ENCODE results near the gene KIF17.

KIF17 gene

GRCh38 chr1:20717452-20718342 is at the start of gene KIF17:
Gene KIF17, minus strand, starts transcription at chr1:20718007. Its CDS starts 301 bp downstream, at chr1:20717706.
- peak; percentile 77 for DNase-seq

- DNase-seq, result no peak
These were observed 49.5 kb upstream of the KIF17 start for GRCh38 chr1:20767271-20767670.

DNA sequence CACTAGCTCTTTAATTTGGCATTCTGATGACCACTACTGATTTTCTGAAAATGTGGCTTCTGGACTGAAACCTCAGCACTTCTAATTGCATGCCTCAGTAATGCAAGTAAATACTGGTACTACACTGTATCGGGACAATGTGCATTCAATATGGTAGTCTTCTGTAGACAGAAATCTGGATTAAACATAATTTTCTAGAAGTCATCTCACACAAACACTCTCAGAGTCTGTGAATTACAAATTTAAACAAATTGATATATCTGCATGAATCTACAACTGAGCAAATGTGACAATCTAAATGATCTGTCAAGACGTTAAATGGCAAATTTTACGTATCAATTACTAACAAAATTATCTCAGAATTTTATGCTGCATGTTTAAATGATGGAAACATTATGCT is 45.6 kb upstream of the KIF17 start:
- no peak for DNase-seq

DNA sequence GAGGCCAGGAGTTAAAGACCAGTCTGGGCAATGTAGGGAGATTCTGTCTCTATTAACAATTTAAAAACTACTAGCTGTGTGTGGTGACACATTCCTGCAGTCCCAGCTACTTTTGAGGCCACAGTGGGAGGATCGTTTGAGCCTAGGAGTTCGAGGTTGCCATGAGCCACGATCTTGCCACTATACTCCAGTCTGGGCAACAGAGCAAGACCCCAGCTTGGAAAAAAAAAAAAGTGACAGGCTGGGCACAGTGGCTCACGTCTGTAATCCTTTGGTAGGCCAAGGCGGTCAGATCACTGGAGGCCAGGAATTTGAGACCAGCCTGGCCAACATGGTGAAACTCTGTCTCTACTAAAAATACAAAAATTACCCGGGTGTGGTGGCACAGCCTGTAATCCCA is 42.5 kb upstream of the KIF17 start:
- no peak for DNase-seq

- no peak for DNase-seq
These were observed 35.8 kb upstream of the KIF17 start for GRCh38 chr1:20753589-20753988.

- no peak for DNase-seq
These were observed 33.7 kb upstream of the KIF17 start for GRCh38 chr1:20751462-20751990.

GRCh38 chr1:20742671-20743070 is 24.9 kb upstream of the KIF17 start:
- no peak for DNase-seq

DNA sequence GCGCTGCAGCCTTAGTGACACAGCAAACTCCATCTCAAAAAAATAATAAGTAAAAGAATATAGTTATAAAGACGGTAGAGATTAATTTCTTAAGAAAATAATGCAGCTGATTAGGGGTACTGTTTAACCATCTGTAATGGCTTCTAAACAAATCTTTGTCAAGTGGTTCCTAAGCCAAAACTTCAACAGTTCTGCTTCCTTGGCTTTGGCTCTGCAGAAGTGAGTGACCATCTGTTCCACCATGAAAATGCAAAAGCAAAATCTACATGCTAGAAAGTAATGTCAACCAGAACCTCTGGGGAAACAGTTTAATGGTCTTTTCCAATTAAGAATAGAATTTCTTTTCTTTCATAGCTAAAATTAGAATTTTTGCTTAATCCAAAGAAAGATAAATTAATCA is 23.0 kb upstream of the KIF17 start:
- DNase-seq, result no peak

DNA sequence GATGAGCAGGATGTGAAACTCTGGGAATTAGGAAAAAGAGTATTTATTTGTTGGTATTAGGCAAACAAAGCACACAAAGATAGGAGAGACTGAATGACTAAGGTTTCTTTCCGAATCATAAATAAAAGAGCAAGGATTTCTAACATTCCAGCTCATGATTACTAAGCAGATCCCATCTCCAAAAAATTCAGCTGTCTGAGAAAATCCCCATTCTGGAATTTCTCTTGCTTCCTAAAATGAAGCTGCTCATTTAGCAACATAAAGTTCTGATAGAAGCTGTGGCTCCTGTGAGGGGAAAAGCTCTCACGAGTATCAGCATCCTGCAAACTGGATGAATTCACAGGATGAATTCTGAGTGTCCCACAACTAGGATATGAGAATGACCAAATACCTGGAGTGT is 21.4 kb upstream of the KIF17 start:
- no peak for DNase-seq

DNA sequence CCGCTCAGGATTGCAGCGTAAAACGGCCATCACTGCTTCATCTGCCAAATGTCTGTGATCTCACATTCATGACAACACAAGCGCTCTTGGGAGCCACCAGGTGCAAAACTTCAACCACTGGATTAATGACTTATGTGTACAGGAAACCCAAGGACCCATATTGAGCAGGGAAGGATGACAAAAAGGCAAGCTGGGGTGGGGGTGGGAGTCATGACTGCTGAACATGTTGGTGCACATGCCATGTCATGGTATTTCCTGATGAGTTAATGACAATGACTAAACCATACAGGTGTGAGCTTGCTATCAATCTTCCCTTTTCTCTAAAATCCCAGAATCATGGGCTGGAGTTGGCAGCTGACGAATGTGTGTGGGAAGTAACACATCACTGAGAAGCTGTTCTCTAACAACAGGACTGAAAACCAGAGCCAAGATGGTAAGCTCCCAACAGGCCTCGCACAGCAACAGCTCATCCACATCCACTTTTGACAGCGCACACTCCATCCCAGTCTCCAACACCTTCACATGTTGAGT is 17.8 kb upstream of the KIF17 start:
- DNase-seq, result no peak

GRCh38 chr1:20733360-20733975 is 15.7 kb upstream of the KIF17 start:
- DNase-seq, result no peak

DNA sequence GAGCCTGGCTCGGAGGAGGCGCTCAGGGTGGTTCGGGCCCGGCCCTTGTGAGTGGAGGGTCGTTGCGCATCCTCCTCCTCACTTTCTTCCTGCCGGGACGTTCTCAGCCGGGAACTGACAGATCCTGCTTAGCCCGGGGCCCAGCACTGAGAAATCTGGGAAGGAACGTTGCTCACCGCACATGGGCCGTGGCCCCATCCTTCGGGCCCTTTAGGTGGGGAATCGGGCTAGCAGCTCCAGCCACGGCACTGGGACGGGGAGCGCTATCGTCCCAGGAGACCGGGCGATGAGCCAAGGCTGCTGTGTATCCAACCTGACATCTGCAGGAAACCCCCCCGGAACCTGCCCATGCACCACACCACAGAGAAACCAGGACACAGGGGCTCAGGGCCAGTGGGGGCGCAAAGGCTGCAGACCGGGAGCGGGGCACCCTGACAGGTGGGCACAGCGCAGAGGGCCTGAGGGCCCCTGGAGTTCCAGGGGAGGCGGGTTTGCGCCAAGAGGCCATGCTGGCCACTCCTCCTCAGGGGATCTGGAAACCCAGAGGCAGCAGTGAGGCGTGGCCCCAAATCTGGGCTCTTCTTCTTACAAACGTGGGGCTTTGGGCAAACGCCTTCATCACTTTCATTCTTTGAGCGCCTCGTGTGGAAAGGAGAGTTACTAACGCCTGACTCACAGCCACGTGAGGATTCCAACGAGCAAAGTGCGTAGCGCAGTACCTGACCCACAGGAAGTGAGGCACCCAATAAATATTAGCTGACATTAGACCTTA is 15.0 kb upstream of the KIF17 start, which contains the start of gene SH2D5:
Gene SH2D5 (minus strand): TSS at position 116 of the 772 bp plus-strand sequence. CDS start 4,659 bp downstream, outside the sequence.
- DNase-seq, result peak; percentile 87

DNA sequence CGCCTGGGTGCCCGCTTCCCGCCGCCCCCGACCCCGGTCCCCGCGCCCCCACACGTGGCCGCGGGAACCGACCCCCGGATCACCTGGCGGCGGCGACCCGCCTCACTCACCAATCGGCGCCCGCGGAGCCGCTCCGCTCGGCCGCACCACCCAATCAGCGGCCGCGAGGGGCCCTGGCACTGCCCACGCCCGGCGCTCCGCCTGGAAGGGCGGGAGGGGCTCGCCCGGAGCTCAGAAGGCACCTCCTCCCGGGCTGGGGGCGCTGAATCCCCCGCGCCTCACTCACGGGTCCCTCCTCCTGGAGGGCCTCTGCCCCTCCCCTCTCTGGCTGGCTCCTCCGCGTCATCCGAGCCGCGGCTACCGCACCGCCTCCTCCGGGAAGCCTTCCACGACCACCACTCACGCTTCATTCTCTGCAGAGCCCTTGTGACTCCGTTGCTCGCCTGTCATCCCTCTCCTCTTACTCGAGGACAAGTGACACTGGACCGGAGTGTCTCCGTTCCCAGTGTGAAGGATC is 14.3 kb upstream of the KIF17 start:
- DNase-seq, result peak; percentile 74

GRCh38 chr1:20731057-20731991 is 13.5 kb upstream of the KIF17 start:
- peak; percentile 29 for DNase-seq

DNA sequence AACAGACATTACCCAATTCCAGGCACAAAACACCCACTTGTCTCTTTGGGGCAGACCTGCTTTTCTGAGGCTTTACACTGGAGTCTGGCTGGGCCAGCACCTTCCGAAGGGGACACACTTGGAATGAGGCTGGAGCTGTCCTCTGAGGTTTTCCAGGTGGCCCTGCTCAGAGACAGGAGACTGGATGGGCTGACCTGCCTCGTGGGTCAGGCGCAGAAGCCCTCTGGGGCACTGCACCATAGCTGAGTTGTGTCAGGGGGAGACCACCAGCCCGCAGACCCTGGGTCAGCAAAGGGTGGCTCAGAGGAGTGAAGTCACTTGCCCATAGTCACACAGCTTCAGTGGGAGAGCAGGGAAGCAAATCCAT is 12.9 kb upstream of the KIF17 start:
- DNase-seq, result no peak

DNA sequence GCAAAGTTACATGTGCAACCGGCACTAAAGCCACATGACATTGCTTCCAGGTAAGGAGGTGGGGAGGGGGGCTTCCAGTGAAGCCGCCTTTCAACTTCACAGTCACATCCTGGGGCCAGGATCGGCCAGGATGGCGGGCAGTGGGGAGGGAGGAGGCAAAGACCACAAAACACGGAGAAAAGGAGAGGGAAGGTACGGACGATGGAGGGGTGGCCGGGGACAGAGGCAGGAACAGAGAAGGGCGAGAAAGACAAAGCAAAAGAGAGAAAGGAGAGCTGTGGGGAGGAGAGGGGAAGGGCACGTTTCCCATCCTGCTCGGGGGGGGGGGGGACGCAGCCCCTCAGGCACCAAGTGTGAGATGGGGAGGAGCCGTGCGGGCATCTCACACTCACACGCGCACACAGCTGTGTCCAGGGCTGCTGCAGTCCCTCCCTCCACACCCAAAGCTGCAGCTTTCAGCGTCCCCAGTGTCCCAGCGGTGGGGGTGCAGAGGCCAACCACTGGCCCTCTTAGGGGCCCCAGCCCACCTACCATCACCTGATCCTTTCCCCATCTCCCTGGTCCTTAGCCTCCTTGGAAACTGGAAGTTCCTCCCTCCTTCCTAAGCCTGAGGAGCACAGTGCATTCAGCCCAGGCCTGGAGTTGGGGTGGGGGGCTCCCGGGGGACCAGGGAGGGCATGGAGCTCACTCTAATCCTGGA is 12.3 kb upstream of the KIF17 start:
- no peak for DNase-seq

DNA sequence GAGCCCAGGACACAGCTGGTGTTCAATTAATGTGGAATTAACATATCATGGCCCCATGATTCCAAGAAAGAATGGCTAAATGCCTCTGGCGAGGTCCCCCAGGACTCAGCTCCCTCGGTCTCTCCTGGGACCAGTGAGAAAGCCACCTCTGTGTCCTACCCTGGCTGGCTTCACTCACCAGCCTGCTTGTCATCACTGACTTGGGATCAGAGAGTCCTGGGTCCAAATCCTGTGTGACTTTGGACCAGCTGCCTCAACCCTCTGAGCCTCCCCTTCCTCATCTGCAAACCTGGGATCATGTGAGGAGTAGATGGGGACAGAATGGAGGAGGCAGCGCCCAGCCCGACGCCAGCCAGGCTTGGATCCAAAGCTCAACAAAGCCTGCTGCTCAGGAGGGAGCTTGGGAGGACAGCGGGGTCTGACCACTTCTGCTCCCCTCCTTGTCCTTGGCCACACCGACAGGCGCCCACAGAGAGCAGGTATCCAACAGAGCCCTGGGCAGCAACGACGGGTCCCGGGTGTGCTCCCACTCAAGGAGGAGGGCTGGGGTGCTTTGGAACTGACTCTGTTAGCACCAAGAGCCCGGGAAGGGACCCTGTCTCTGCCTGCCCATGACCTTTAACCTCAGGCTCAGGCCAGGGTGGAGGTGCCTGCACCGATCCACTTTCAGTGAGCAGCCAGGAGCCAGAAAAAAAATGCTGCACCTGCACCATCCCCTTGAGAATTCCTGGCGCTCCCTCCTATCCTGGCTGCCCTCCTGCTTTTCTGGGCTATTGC is 11.5 kb upstream of the KIF17 start:
- no peak for DNase-seq

DNA sequence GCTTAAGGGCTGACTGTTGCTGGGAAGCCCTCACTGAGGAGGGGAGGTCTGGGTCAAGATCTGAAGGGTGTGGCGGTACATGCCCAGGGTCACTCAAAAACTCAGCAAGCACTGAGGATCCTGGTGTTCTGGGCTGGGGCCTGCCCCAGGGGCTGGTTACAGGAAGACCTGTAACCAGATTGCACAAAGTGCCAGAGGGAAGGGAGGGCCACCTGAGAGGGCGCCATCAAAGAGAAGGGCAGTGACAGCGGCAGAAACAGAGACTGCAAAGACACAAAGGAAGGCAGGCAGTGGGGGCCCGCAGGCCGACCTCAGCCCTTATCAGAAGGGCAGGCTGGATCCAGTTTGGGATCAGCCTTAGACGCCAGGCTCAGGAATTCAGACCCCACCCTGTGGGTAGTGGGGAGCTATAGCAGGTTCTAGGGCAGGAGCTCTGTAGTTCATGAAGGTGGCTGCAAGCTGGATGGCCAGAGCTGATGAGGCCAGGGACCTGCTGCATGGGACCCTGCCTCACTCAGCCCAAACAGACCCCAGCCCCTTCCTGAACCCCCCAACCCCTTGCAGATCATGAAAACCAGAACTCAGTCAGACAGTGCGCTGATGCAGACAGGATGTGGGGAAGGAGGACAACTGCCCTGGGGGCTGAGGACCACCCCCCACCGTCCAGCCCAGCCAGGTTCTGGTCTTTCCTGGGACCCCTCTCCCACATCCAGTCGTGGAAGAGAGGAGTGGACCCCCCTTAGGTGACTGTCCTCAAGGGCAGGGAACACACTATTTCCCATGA is 10.8 kb upstream of the KIF17 start:
- no peak for DNase-seq

DNA sequence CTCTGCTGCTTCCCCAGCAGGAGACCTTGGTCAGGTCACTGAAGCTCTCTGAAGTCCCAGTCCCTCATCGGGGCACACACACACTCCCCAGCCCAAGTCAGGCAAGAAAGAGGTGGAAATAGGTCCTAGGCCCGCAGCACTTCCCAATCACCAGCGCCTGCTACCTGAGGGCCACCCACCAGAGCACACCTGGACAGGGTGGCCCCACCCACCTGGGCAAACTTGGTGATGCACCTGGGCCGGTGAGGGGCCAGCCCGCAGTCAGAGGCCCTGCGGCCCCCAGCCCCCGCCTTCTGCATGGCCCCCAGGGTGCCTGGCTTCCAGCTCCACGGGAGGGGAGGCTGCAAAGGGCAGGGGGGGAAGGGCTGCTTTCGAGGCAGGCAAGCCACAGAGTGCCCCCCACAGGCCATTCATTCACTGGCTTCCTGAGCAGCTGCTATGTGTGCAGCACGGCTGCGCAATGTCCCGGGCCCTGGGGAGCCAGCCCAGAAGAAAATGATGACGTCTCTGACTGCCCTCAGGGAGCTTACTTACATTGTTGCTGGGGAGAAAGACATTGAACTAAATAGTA is 10.0 kb upstream of the KIF17 start:
- no peak for DNase-seq

Data from stimulated activated CD4-positive, alpha-beta T cell treated with anti-CD3 and anti-CD28 coated beads, Interleukin-15, amount 100 ng/mL, for 24 hours (primary cell).